T-cell (primary cell): ENCODE measurements around the gene ACTN2. TPM values are rescaled to one million over a fixed set of nuclear protein-coding genes. Genes with fewer than 3 reads are reported as not detected.

Experiments
- ATAC-seq, 4 experiments: fragments of 200-7000 bp in 3 of 4; fragments of 150-1000 bp in 1 of 4; cut with Tn5 transposase; replicated peaks in 1 of 4; 1 replicate in 3 of 4; 2 replicates in 1 of 4; pipeline ENCODE4 v1.10.0; 2021; ENCODE audit warnings: moderate library complexity in 3 of 4, mild to moderate bottlenecking in 2 of 4, moderate number of reproducible peaks in 1 of 4
- CTCF ChIA-PET, 2 donors: fragments of 300-600 bp; sonication (Branson Sonifier 250); formaldehyde crosslinking; loops; one replicate each; lab custom pipeline; 2022; ENCODE audit warnings: antibody characterized with exemption in 2 of 2; lab: Charles Lee
- POLR2A ChIA-PET, 2 donors: fragments of 300-600 bp; sonication (Branson Sonifier 250); formaldehyde crosslinking; loops; one replicate each; lab custom pipeline; 2022; ENCODE audit warnings: antibody characterized with exemption in 2 of 2; lab: Charles Lee
- DNase-seq, 35 experiments: peaks; one replicate each; pipeline versions ENCODE4 v3.0.0 to v3.0.0-alpha.2; 2013 to 2023
- H3K27ac ChIP-seq: one replicate; pipeline ENCODE4 v1.5.1; 2013; ENCODE audit warnings: low read length
- H3K27me3 ChIP-seq, 2 experiments: replicated peaks in 1 of 2; 1 replicate in 1 of 2; 2 replicates in 1 of 2; pipeline versions ENCODE4 v1.6.1 to v1.7.0; 2013; ENCODE audit warnings: low read length in 1 of 2, mixed read lengths in 1 of 2; ENCODE audit not compliant: control insufficient read depth in 2 of 2, insufficient read depth in 2 of 2; ENCODE audit errors: extremely low read depth in 1 of 2
- H3K36me3 ChIP-seq, 2 donors: 1 replicate in 1 of 2; 2 replicates in 1 of 2; pipeline versions ENCODE4 v1.6.1 to v1.7.0; 2013; ENCODE audit warnings: low read length in 1 of 2; ENCODE audit not compliant: control insufficient read depth in 2 of 2, insufficient read depth in 1 of 2; ENCODE audit errors: extremely low read depth in 1 of 2
- H3K4me1 ChIP-seq, 2 experiments: 1 replicate in 1 of 2; 2 replicates in 1 of 2; pipeline versions ENCODE4 v1.6.1 to v1.7.0; 2013; ENCODE audit warnings: low read length in 2 of 2, mixed read lengths in 1 of 2; ENCODE audit not compliant: insufficient read depth in 2 of 2, control insufficient read depth in 1 of 2; ENCODE audit errors: extremely low read depth in 1 of 2
- H3K4me3 ChIP-seq, 2 donors: 1 replicate in 1 of 2; 2 replicates in 1 of 2; pipeline versions ENCODE4 v1.5.1 to v1.7.0; 2013; ENCODE audit warnings: mild to moderate bottlenecking in 2 of 2, low read length in 1 of 2, moderate library complexity in 1 of 2; ENCODE audit not compliant: control insufficient read depth in 1 of 2; ENCODE audit errors: extremely low read depth in 1 of 2
- H3K9me3 ChIP-seq: 2 replicates; pipeline ENCODE4 v1.7.0; 2013
- H3K27ac Mint-ChIP-seq, 2 donors: one replicate each; pipeline ENCODE4 v1.8.0; 2020 to 2021; ENCODE audit warnings: mild to moderate bottlenecking in 2 of 2, mixed read lengths in 2 of 2
- H3K27me3 Mint-ChIP-seq, 2 donors: one replicate each; pipeline ENCODE4 v1.8.0; 2021 to 2022; ENCODE audit warnings: mixed read lengths in 2 of 2
- H3K36me3 Mint-ChIP-seq: one replicate; pipeline ENCODE4 v1.8.0; 2021; ENCODE audit warnings: mixed read lengths
- H3K4me1 Mint-ChIP-seq, 3 donors: one replicate each; pipeline ENCODE4 v1.8.0; 2020 to 2022; ENCODE audit warnings: mixed read lengths in 3 of 3, mild to moderate bottlenecking in 1 of 3
- H3K4me3 Mint-ChIP-seq, 3 donors: one replicate each; pipeline ENCODE4 v1.8.0; 2020 to 2022; ENCODE audit warnings: mild to moderate bottlenecking in 3 of 3, mixed read lengths in 3 of 3, moderate library complexity in 3 of 3
- H3K9me3 Mint-ChIP-seq, 3 donors: one replicate each; pipeline ENCODE4 v1.8.0; 2020 to 2022; ENCODE audit warnings: mixed read lengths in 3 of 3
- WGBS: methylation state at CpG from one replicate; pipeline ENCODE4 v1.1.5; 2013; ENCODE audit warnings: missing lambda C conversion rate; ENCODE audit not compliant: insufficient coverage; 5-methylcytosine and 5-hydroxymethylcytosine counted together
- total RNA-seq, 35 experiments: library from RNA in 6 of 35; stranded (reverse) in 6 of 35; fragments of 120-200 nt in 1 of 35; gene quantifications; one replicate each; pipeline versions ENCODE4 v1.2.1 to v1.2.4 and lab custom pipeline; 2013 to 2026

Gene ACTN2
- total RNA-seq, 5 donors from 2014 or later (not counting 1 experiment from before 2014, with no cell fraction given): 0.26 TPM; not detected in 4

- CTCF ChIA-PET: interaction anchor here in 1 of 2 donors (3.4 kb wide), 1 partner anchor 805 kb away, joined by 18 read pairs; no protein-coding TSS in a partner anchor
- no peaks in the 10 kb centered on the region for H3K36me3 ChIP-seq
These were observed 71.3 kb downstream of the ACTN2 start for GRCh38 chr1:236757640-236758039.

GRCh38 chr1:236759252-236759859, 73.1 kb downstream of the ACTN2 start:
- Histone ChIP-seq H3K36me3 (no peaks in the 10 kb centered on the region), H3K27ac (no peak overlapping the region), H3K27me3 (peaks cover 0 to 2% of the 10 kb centered on the region in 2 experiments), H3K9me3 (no peaks in the 10 kb centered on the region), H3K4me3 (no peak overlapping the region), H3K4me1 (no peaks in the 10 kb centered on the region)
- 63% methylated on average over 2 of the region's 3 CpGs for WGBS
- Mint-ChIP-seq H3K36me3 (no peaks in the 10 kb centered on the region), H3K4me3 (no peak overlapping the region), H3K27me3 (peaks cover 6 to 14% of the 10 kb centered on the region in 2 donors), H3K4me1 (peaks cover 1 to 5% (median 3%) of the 10 kb centered on the region in 3 donors), H3K27ac (no peak overlapping the region), H3K9me3 (no peaks in the 10 kb centered on the region)
- ATAC-seq (no peak), DNase-seq (peak in 5 of 35 experiments; percentile 1 to 73 (median 9))
- ChIA-PET CTCF (interaction anchor here (0.5 to 3.4 kb wide), 20 partner anchors 9 to 803 kb away, joined by 3 to 18 read pairs (median 4); partner anchors contain the start of gene MTR (in 1 of the 2)), POLR2A (interaction anchor here in 1 of 2 donors (0.6 kb wide), 1 partner anchor 70 kb away, joined by 3 read pairs; no protein-coding TSS in a partner anchor)

More at GRCh38 chr1:236757640-236758039, 71.3 kb downstream of the ACTN2 start:
- no peak overlapping the region for H3K4me3 ChIP-seq
- no peaks in the 10 kb centered on the region for H3K36me3 Mint-ChIP-seq
- H3K9me3 Mint-ChIP-seq: no peaks in the 10 kb centered on the region
- H3K27me3 ChIP-seq: peaks cover 0 to 10% of the 10 kb centered on the region in 2 experiments
- whole genome bisulfite sequencing: 100% methylated on average over 1 of the region's 2 CpGs
- H3K27ac Mint-ChIP-seq: no peak overlapping the region
- H3K9me3 ChIP-seq: no peaks in the 10 kb centered on the region
- DNase-seq (no peak), ATAC-seq (no peak)
- H3K4me3 Mint-ChIP-seq: no peak overlapping the region
- no peaks in the 10 kb centered on the region for H3K4me1 ChIP-seq
- peaks cover 1 to 5% (median 3%) of the 10 kb centered on the region in 3 donors for H3K4me1 Mint-ChIP-seq
- H3K27me3 Mint-ChIP-seq: peaks cover 4 to 6% of the 10 kb centered on the region in 2 donors
- no peak overlapping the region for H3K27ac ChIP-seq
- POLR2A ChIA-PET: no interaction called here

- H3K36me3 Mint-ChIP-seq: no peaks in the 10 kb centered on the region
- ChIA-PET POLR2A (interaction anchor here in 1 of 2 donors (0.7 kb wide), 1 partner anchor 108 kb away, joined by 4 read pairs; no protein-coding TSS in a partner anchor), CTCF (interaction anchor here (0.6 to 3.4 kb wide), 6 partner anchors 39 to 802 kb away, joined by 3 to 18 read pairs (median 6); no protein-coding TSS in a partner anchor)
- peaks cover 3 to 14% of the 10 kb centered on the region in 2 donors for H3K27me3 Mint-ChIP-seq
- no peak overlapping the region for H3K27ac Mint-ChIP-seq
- H3K9me3 Mint-ChIP-seq: no peaks in the 10 kb centered on the region
- Histone ChIP-seq H3K4me1 (no peaks in the 10 kb centered on the region), H3K4me3 (no peak overlapping the region), H3K9me3 (no peaks in the 10 kb centered on the region), H3K27me3 (peaks cover 0 to 2% of the 10 kb centered on the region in 2 experiments), H3K27ac (no peak overlapping the region), H3K36me3 (no peaks in the 10 kb centered on the region)
- no peak overlapping the region for H3K4me3 Mint-ChIP-seq
- ATAC-seq: no peak
- peaks cover 1 to 5% (median 3%) of the 10 kb centered on the region in 3 donors for H3K4me1 Mint-ChIP-seq
- no peak for DNase-seq
- 77% methylated on average over 3 of the region's 6 CpGs for WGBS
These were observed 74.2 kb downstream of the ACTN2 start for GRCh38 chr1:236760480-236760879.

GRCh38 chr1:236760986-236761385, 74.7 kb downstream of the ACTN2 start:
- Histone ChIP-seq H3K36me3 (no peaks in the 10 kb centered on the region), H3K27ac (no peak overlapping the region), H3K27me3 (peaks cover 0 to 2% of the 10 kb centered on the region in 2 experiments), H3K4me3 (no peak overlapping the region), H3K9me3 (no peaks in the 10 kb centered on the region), H3K4me1 (no peaks in the 10 kb centered on the region)
- Mint-ChIP-seq H3K9me3 (no peaks in the 10 kb centered on the region), H3K27ac (no peak overlapping the region), H3K27me3 (peaks cover 7 to 18% of the 10 kb centered on the region in 2 donors), H3K4me3 (no peak overlapping the region), H3K36me3 (no peaks in the 10 kb centered on the region), H3K4me1 (peaks cover 1 to 5% (median 3%) of the 10 kb centered on the region in 3 donors)
- ChIA-PET POLR2A (no interaction called here), CTCF (interaction anchor here (0.6 to 3.4 kb wide), 5 partner anchors 39 to 801 kb away, joined by 3 to 18 read pairs (median 3); no protein-coding TSS in a partner anchor)
- no peak for ATAC-seq
- no peak for DNase-seq
- WGBS: 94% methylated on average over 14 of the region's 14 CpGs

GRCh38 chr1:236761397-236762132, 75.3 kb downstream of the ACTN2 start:
- ChIA-PET CTCF (interaction anchor here in 1 of 2 donors (0.6 kb wide), 2 partner anchors 10 to 794 kb away, joined by 3 to 6 read pairs; no protein-coding TSS in a partner anchor), POLR2A (no interaction called here)
- H3K27me3 Mint-ChIP-seq: peaks cover 7 to 19% of the 10 kb centered on the region in 2 donors
- no peaks in the 10 kb centered on the region for H3K36me3 ChIP-seq
- no peak overlapping the region for H3K4me3 Mint-ChIP-seq
- H3K9me3 ChIP-seq: no peaks in the 10 kb centered on the region
- no peak overlapping the region for H3K27ac ChIP-seq
- peaks cover 0 to 2% of the 10 kb centered on the region in 2 experiments for H3K27me3 ChIP-seq
- H3K4me3 ChIP-seq: no peak overlapping the region
- no peaks in the 10 kb centered on the region for H3K9me3 Mint-ChIP-seq
- ATAC-seq: no peak
- WGBS: 100% methylated on average over 1 of the region's 5 CpGs
- H3K4me1 ChIP-seq: no peaks in the 10 kb centered on the region
- H3K27ac Mint-ChIP-seq: no peak overlapping the region
- DNase-seq: no peak
- no peaks in the 10 kb centered on the region for H3K36me3 Mint-ChIP-seq
- H3K4me1 Mint-ChIP-seq: peaks cover 1 to 5% (median 3%) of the 10 kb centered on the region in 3 donors

- ChIA-PET CTCF (no interaction called here), POLR2A (no interaction called here)
- Histone ChIP-seq H3K4me1 (no peaks in the 10 kb centered on the region), H3K36me3 (no peaks in the 10 kb centered on the region), H3K9me3 (no peaks in the 10 kb centered on the region), H3K4me3 (no peak overlapping the region), H3K27ac (no peak overlapping the region), H3K27me3 (peaks cover 0 to 5% of the 10 kb centered on the region in 2 experiments)
- ATAC-seq: no peak
- WGBS: 85% methylated on average over 9 of the region's 15 CpGs
- Mint-ChIP-seq H3K27ac (no peak overlapping the region), H3K9me3 (no peaks in the 10 kb centered on the region), H3K4me1 (peaks cover 1 to 5% (median 3%) of the 10 kb centered on the region in 3 donors), H3K27me3 (peaks cover 7 to 19% of the 10 kb centered on the region in 2 donors), H3K36me3 (no peaks in the 10 kb centered on the region), H3K4me3 (no peak overlapping the region)
- DNase-seq: no peak
These were observed 76.1 kb downstream of the ACTN2 start for GRCh38 chr1:236762410-236762809.
